K562 (cell line): ENCODE results near the gene ATRIP. TPM values are rescaled to one million over a fixed set of nuclear protein-coding genes. Genes with fewer than 3 reads are reported as not detected.

ENCODE experiments used
- ATAC-seq: fragments of 200-7000 bp; cut with Tn5 transposase; 3 replicates; pipeline ENCODE4 v1.9.1; 2020; ENCODE audit warnings: moderate library complexity
- BruUV-seq: library from RNA; stranded (reverse); fragments of 400-500 nt; replicated peaks from 2 replicates; lab custom pipeline; 2021; lab: Mats Ljungman, UMichigan
- CTCF ChIA-PET: fragments of 300-600 bp; formaldehyde crosslinking; extraction: SDS; loops from one replicate; lab custom pipeline; 2021; ENCODE audit warnings: low intra/inter-chr PET ratio; lab: Yijun Ruan, JAX
- POLR2A ChIA-PET: fragments of 300-600, 350-650 bp; sonication (Branson Sonifier 250); formaldehyde crosslinking; extraction: SDS; loops from one replicate; lab custom pipeline; 2021; ENCODE audit warnings: antibody characterized with exemption, inconsistent platforms; lab: Yijun Ruan, JAX
- DNase-seq, 4 experiments: peaks; one replicate each; pipeline versions ENCODE4 v3.0.0 to v3.0.0-alpha.2; 2011 to 2018; ENCODE audit warnings: low spot score in 3 of 4, mixed read lengths in 3 of 4; ENCODE audit errors: extremely low read depth in 1 of 4
- FAIRE-seq: peaks from 2 replicates; lab custom pipeline; 2011; peaks lifted over from hg19 to GRCh38; lab: Jason Lieb, UNC
- H2AFZ ChIP-seq: 2 replicates; pipeline ENCODE4 v1.6.0; 2011; ENCODE audit warnings: low read depth, low read length, control low read depth, inconsistent platforms
- H3K27ac ChIP-seq: fragments of 200-600 bp; 3 replicates; pipeline ENCODE4 v1.8.0; 2011; ENCODE audit warnings: low read depth, mild to moderate bottlenecking, control low read depth, inconsistent platforms, low read length, moderate library complexity, mixed read lengths; ENCODE audit errors: extremely low read depth
- H3K27me3 ChIP-seq, 2 experiments: fragments of 300-600 bp in 1 of 2; 2 replicates in 1 of 2; 3 replicates in 1 of 2; pipeline versions ENCODE4 v1.6.0 to v1.8.0; 2011; ENCODE audit warnings: inconsistent platforms in 2 of 2, low read length in 2 of 2, mild to moderate bottlenecking in 1 of 2, mixed read lengths in 1 of 2, moderate library complexity in 1 of 2; ENCODE audit not compliant: control insufficient read depth in 2 of 2, insufficient read depth in 2 of 2
- H3K36me3 ChIP-seq: fragments of 300-600 bp; 3 replicates; pipeline ENCODE4 v1.8.0; 2011; ENCODE audit warnings: mild to moderate bottlenecking, low read length, inconsistent platforms; ENCODE audit not compliant: control insufficient read depth, insufficient read depth
- H3K4me1 ChIP-seq, 2 experiments: fragments of 200-600 bp in 1 of 2; replicated peaks in 1 of 2; 2 replicates in 1 of 2; 3 replicates in 1 of 2; pipeline versions ENCODE4 v1.5.1 to v1.8.0; 2011; ENCODE audit warnings: inconsistent platforms in 2 of 2, low read length in 2 of 2, mild to moderate bottlenecking in 1 of 2, mixed read lengths in 1 of 2, moderate library complexity in 1 of 2; ENCODE audit not compliant: control insufficient read depth in 2 of 2, insufficient read depth in 2 of 2
- H3K4me2 ChIP-seq: 2 replicates; pipeline ENCODE4 v1.6.1; 2011; ENCODE audit warnings: low read length, control low read depth, inconsistent platforms, mixed read lengths; ENCODE audit not compliant: insufficient read depth
- H3K4me3 ChIP-seq: fragments of 200-600 bp; sonication (generic), shearing (Covaris generic); 2 replicates; pipeline ENCODE4 v1.5.1; 2016; ENCODE audit warnings: control low read depth, inconsistent platforms
- H3K79me2 ChIP-seq: fragments of 200-600 bp; 3 replicates; pipeline ENCODE4 v1.8.0; 2011; ENCODE audit warnings: low read length, inconsistent platforms; ENCODE audit not compliant: control insufficient read depth, insufficient read depth
- H3K9ac ChIP-seq, 2 experiments: 2 replicates each; pipeline versions ENCODE4 v1.6.0 to v1.6.1; 2011; ENCODE audit warnings: low read depth in 2 of 2, low read length in 2 of 2, control low read depth in 1 of 2, inconsistent platforms in 1 of 2, mild to moderate bottlenecking in 1 of 2, mixed read lengths in 1 of 2; ENCODE audit not compliant: insufficient read depth in 1 of 2
- H3K9me1 ChIP-seq: one replicate; pipeline ENCODE4 v1.6.0; 2011; ENCODE audit warnings: inconsistent platforms, mild to moderate bottlenecking, low read length, moderate library complexity; ENCODE audit not compliant: control insufficient read depth, insufficient read depth
- H3K9me3 ChIP-seq: replicated peaks from 2 replicates; pipeline ENCODE4 v1.5.1; 2011; ENCODE audit warnings: low read depth, low read length, inconsistent platforms; ENCODE audit not compliant: control insufficient read depth, insufficient read depth
- H4K20me1 ChIP-seq: replicated peaks from 2 replicates; pipeline ENCODE4 v1.6.1; 2011; ENCODE audit warnings: low read length, inconsistent platforms, mixed read lengths; ENCODE audit not compliant: control insufficient read depth, insufficient read depth
- CBX8 ChIP-seq: fragments of 200-600 bp; sonication (generic); IDR thresholded peaks from 2 replicates; pipeline ENCODE4 v1.6.1; 2012; ENCODE audit warnings: borderline replicate concordance, mixed run types, low read depth, mild to moderate bottlenecking, moderate library complexity, mixed read lengths, low read length, control low read depth, inconsistent platforms; ENCODE audit not compliant: poor library complexity, severe bottlenecking; ENCODE audit errors: extremely low read depth
- CREM ChIP-seq: IDR thresholded peaks from 2 replicates; pipeline ENCODE4 v1.6.1; 2014; ENCODE audit warnings: antibody characterized with exemption, low read depth
- GTF2A2 ChIP-seq: IDR thresholded peaks from 2 replicates; pipeline ENCODE4 v1.6.1; 2016; ENCODE audit warnings: mild to moderate bottlenecking, missing genetic modification characterization, missing compliant biosample characterization
- HDAC6 ChIP-seq: IDR thresholded peaks from 2 replicates; pipeline ENCODE4 v1.6.1; 2012; ENCODE audit warnings: low read depth, mild to moderate bottlenecking, control low read depth, inconsistent platforms, low read length, moderate library complexity
- HNRNPLL ChIP-seq: fragments of 200-400 bp; formaldehyde crosslinking; IDR thresholded peaks from 2 replicates; pipeline ENCODE4 v1.6.1; 2017; ENCODE audit warnings: low read length, low read depth, mild to moderate bottlenecking; ENCODE audit not compliant: poor library complexity, severe bottlenecking
- NELFE ChIP-seq: IDR thresholded peaks from 2 replicates; pipeline ENCODE4 v1.6.1; 2011; ENCODE audit warnings: mild to moderate bottlenecking; ENCODE audit not compliant: insufficient read depth, insufficient read length
- PYGO2 ChIP-seq: fragments of 450-650 bp; IDR thresholded peaks from 2 replicates; pipeline ENCODE4 v1.6.1; 2016; ENCODE audit warnings: mild to moderate bottlenecking, missing genetic modification characterization, moderate library complexity, missing compliant biosample characterization
- RFX1 ChIP-seq: fragments of 450-650 bp; IDR thresholded peaks from 2 replicates; pipeline ENCODE4 v1.6.1; 2016; ENCODE audit warnings: mild to moderate bottlenecking, moderate library complexity
- SMARCA4 ChIP-seq: fragments of 450-650 bp; IDR thresholded peaks from 2 replicates; pipeline ENCODE4 v1.6.1; 2016
- SMARCE1 ChIP-seq: fragments of 450-650 bp; IDR thresholded peaks from 2 replicates; pipeline ENCODE4 v1.7.1; 2016; ENCODE audit warnings: mild to moderate bottlenecking
- ZNF217 ChIP-seq: sonication (generic); formaldehyde crosslinking; IDR thresholded peaks from 2 replicates; pipeline ENCODE4 v1.8.0; 2022; ENCODE audit warnings: mild to moderate bottlenecking, missing genetic modification reagents
- ZNF253 ChIP-seq: fragments of 250-450 bp; sonication (Bioruptor Pico); conservative IDR thresholded peaks from 2 replicates; pipeline ENCODE4 v1.6.1; 2021; ENCODE audit warnings: mild to moderate bottlenecking
- WGBS: fragments of 100-300 bp; shearing (Covaris generic); methylation state at CpG from one replicate; pipeline ENCODE4 v1.1.6; 2016; ENCODE audit warnings: low coverage, mixed read lengths; ENCODE audit not compliant: insufficient coverage; ENCODE audit errors: missing lambda C conversion rate; 5-methylcytosine and 5-hydroxymethylcytosine counted together
- in situ Hi-C: fragments of 300-500 bp; cut with MboI; formaldehyde crosslinking; loops from 4 replicates; pipeline ENCODE4 v1.15.0; 2018; ENCODE audit warnings: inconsistent platforms, mixed read lengths
- intact Hi-C: fragments of 100-400 bp; cut with micrococcal nuclease; formaldehyde crosslinking; loops from 2 replicates; pipeline ENCODE4 v1.14.2; 2022
- polyA plus RNA-seq, 8 experiments: library from polyadenylated mRNA; depleted of rRNA in 4 of 8; stranded (reverse) in 5 of 8; unstranded in 3 of 8; fragments of >200 nt; fragmentation: Nextera tagmentation in 2 of 8; fragmentation: Illumina TruSeq in 1 of 8; extraction: Ambion mirVana in 2 of 8; extraction: Trizol in 1 of 8; gene quantifications; 2 replicates each; pipeline versions ENCODE4 v1.2.1 to v1.2.3, GENCODE V29; 2011 to 2014; ENCODE audit warnings: inconsistent platforms in 1 of 8, missing spikeins in 1 of 8
- total RNA-seq, 7 experiments: library from RNA; depleted of rRNA in 6 of 7; stranded (reverse); fragments of >200 nt in 6 of 7; fragmentation: Illumina TruSeq in 2 of 7; extraction: Trizol in 2 of 7; gene quantifications; 2 replicates each; pipeline versions ENCODE4 v1.2.1 to v1.2.3, GENCODE V29; 2011 to 2021; ENCODE audit warnings: low replicate concordance in 1 of 7
- TF ChIP-seq, protein P1 (sequence below): fragments of 450-650 bp; formaldehyde crosslinking; IDR thresholded peaks from 2 replicates; pipeline ENCODE4 v1.4.0; 2020; ENCODE audit warnings: mild to moderate bottlenecking

Gene ATRIP
- total and polyA plus RNA-seq, 9 of the 15 experiments (the other 6 are each of a cell fraction or from before 2014, with no cell fraction given), result 1.7 to 15.7 (median 10.5) TPM

DNA sequence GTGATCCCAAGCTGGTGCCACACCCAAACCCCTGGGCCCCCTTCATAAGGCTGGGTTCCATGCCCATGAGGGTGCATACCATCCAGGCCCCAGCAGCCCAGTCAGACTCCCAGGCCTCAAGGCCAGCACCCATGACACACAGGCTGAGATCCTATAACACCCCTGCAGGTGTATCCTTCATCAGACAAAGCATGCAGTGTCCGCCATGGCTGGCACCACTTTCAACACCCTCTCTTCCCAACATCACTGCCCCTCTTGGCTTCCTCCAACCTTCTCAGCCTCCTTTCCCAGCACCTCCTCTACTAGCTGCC lies 10.1 kb upstream of the ATRIP start:
- DNase-seq (no peak), ATAC-seq (no peak), FAIRE-seq (no peak)
- peaks cover 14 to 16% of the 10 kb centered on the region in 2 experiments; a peak in 4 of 5 replicates for H3K4me1 ChIP-seq
- no TSS peak for BruUV-seq
- H2AFZ ChIP-seq, result no peak overlapping the region
- H3K79me2 ChIP-seq, result peaks cover 28% of the 10 kb centered on the region
- 0% methylated on average over 1 of the region's 1 CpG for WGBS
- H3K9me1 ChIP-seq, result peaks cover 6% of the 10 kb centered on the region
- no peaks in the 10 kb centered on the region for H4K20me1 ChIP-seq
- in situ Hi-C loops (loop anchor here (5.0 to 10.0 kb wide), 4 partner anchors 34 to 242 kb away; no protein-coding TSS in a partner anchor), intact Hi-C loops (loop anchor here (1.0 to 2.0 kb wide), 4 partner anchors 35 to 242 kb away; no protein-coding TSS in a partner anchor)
- H3K27ac ChIP-seq, result no peak overlapping the region
- peaks cover 33% of the 10 kb centered on the region; the same call in 2 of the 3 replicates for H3K36me3 ChIP-seq
- H3K4me2 ChIP-seq, result no peak overlapping the region
- H3K4me3 ChIP-seq, result no peak overlapping the region
- ChIA-PET POLR2A (interaction anchor here (0.5 to 2.3 kb wide), 14 partner anchors 10 to 278 kb away, joined by 3 to 21 read pairs (median 4); partner anchors contain the start of genes ATRIP and CDC25A), CTCF (interaction anchor here (0.6 to 4.6 kb wide), 6 partner anchors 35 to 1745 kb away, joined by 3 to 59 read pairs (median 14); no protein-coding TSS in a partner anchor)
- TF ChIP-seq CBX8, result no peak
- no peak for TF ChIP-seq SMARCE1
- no peak for TF ChIP-seq ZNF217 (CRISPR knock-in tag)
- TF ChIP-seq PYGO2, result no peak
- no peak for TF ChIP-seq ZNF253 (CRISPR knock-in tag)
- TF ChIP-seq HNRNPLL, result no peak
- TF ChIP-seq RFX1, result no peak
- TF ChIP-seq NELFE, result no peak
- TF ChIP-seq GTF2A2 (tag), result no peak
- TF ChIP-seq SMARCA4, result no peak
- TF ChIP-seq HDAC6, result no peak
- TF ChIP-seq, protein P1, sequence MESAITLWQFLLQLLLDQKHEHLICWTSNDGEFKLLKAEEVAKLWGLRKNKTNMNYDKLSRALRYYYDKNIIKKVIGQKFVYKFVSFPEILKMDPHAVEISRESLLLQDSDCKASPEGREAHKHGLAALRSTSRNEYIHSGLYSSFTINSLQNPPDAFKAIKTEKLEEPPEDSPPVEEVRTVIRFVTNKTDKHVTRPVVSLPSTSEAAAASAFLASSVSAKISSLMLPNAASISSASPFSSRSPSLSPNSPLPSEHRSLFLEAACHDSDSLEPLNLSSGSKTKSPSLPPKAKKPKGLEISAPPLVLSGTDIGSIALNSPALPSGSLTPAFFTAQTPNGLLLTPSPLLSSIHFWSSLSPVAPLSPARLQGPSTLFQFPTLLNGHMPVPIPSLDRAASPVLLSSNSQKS, result no peak
- TF ChIP-seq CREM, result no peak
- H3K27me3 ChIP-seq, result no peaks in the 10 kb centered on the region; a peak in 1 of 5 replicates
- no peaks in the 10 kb centered on the region for H3K9me3 ChIP-seq
- H3K9ac ChIP-seq, result peak overlapping the region in 1 of 2 experiments; percentile 46; a peak in 1 of 4 replicates
